Common myeloid progenitor, CD34-positive (primary cell): ENCODE results near the gene COL4A6.

Source experiments
- CTCF ChIA-PET: fragments of 350-600 bp; sonication (Branson Sonifier 250); formaldehyde crosslinking; loops from one replicate; lab custom pipeline; 2021; ENCODE audit warnings: antibody characterized with exemption; lab: Charles Lee
- POLR2A ChIA-PET: fragments of 350-600 bp; sonication (Branson Sonifier 250); formaldehyde crosslinking; loops from one replicate; lab custom pipeline; 2021; ENCODE audit warnings: antibody characterized with exemption; lab: Charles Lee
- DNase-seq, 3 donors: peaks; one replicate each; pipeline versions ENCODE4 v3.0.0 to v3.0.0-alpha.2; 2013
- H3K27ac ChIP-seq, 2 experiments: 1 replicate in 1 of 2; 2 replicates in 1 of 2; pipeline ENCODE4 v1.7.0; 2013; ENCODE audit warnings: inconsistent platforms in 2 of 2, low read length in 2 of 2, mild to moderate bottlenecking in 2 of 2, low read depth in 1 of 2, moderate library complexity in 1 of 2; ENCODE audit not compliant: severe bottlenecking in 2 of 2, insufficient read depth in 1 of 2, poor library complexity in 1 of 2
- H3K27me3 ChIP-seq, 5 experiments: replicated peaks in 2 of 5; 1 replicate in 3 of 5; 2 replicates in 2 of 5; pipeline versions ENCODE4 v1.6.1 to v1.7.0; 2013; ENCODE audit warnings: low read length in 4 of 5, mild to moderate bottlenecking in 2 of 5, moderate library complexity in 2 of 5, inconsistent platforms in 1 of 5; ENCODE audit not compliant: insufficient read depth in 5 of 5, control insufficient read depth in 4 of 5
- H3K36me3 ChIP-seq, 4 experiments: 1 replicate in 2 of 4; 2 replicates in 2 of 4; pipeline versions ENCODE4 v1.6.1 to v1.7.0; 2013; ENCODE audit warnings: low read length in 3 of 4, control low read depth in 1 of 4, mild to moderate bottlenecking in 1 of 4; ENCODE audit not compliant: control insufficient read depth in 4 of 4, insufficient read depth in 4 of 4
- H3K4me1 ChIP-seq, 4 experiments: 1 replicate in 3 of 4; 2 replicates in 1 of 4; pipeline versions ENCODE4 v1.6.1 to v1.7.1; 2013; ENCODE audit warnings: low read length in 3 of 4, mild to moderate bottlenecking in 3 of 4, control low read depth in 1 of 4, inconsistent platforms in 1 of 4, moderate library complexity in 1 of 4; ENCODE audit not compliant: control insufficient read depth in 4 of 4, insufficient read depth in 4 of 4; ENCODE audit errors: control extremely low read depth in 1 of 4
- H3K4me3 ChIP-seq, 7 experiments: 1 replicate in 4 of 7; 2 replicates in 3 of 7; pipeline versions ENCODE4 v1.5.1 to v1.7.0; 2013; ENCODE audit warnings: mild to moderate bottlenecking in 7 of 7, low read length in 6 of 7, moderate library complexity in 6 of 7, inconsistent platforms in 2 of 7, low read depth in 2 of 7, control low read depth in 1 of 7; ENCODE audit not compliant: insufficient read depth in 4 of 7, control insufficient read depth in 1 of 7; ENCODE audit errors: extremely low read depth in 1 of 7
- H3K9me3 ChIP-seq, 5 experiments: 1 replicate in 4 of 5; 2 replicates in 1 of 5; pipeline versions ENCODE4 v1.6.1 to v1.7.1; 2013; ENCODE audit warnings: low read length in 4 of 5, mild to moderate bottlenecking in 2 of 5, inconsistent platforms in 1 of 5, low read depth in 1 of 5, moderate library complexity in 1 of 5; ENCODE audit not compliant: control insufficient read depth in 4 of 5, insufficient read depth in 2 of 5; ENCODE audit errors: control extremely low read depth in 1 of 5
- WGBS: methylation state at CpG from one replicate; pipeline ENCODE4 v1.1.5; 2013; ENCODE audit not compliant: insufficient coverage; 5-methylcytosine and 5-hydroxymethylcytosine counted together

COL4A6 gene

DNA sequence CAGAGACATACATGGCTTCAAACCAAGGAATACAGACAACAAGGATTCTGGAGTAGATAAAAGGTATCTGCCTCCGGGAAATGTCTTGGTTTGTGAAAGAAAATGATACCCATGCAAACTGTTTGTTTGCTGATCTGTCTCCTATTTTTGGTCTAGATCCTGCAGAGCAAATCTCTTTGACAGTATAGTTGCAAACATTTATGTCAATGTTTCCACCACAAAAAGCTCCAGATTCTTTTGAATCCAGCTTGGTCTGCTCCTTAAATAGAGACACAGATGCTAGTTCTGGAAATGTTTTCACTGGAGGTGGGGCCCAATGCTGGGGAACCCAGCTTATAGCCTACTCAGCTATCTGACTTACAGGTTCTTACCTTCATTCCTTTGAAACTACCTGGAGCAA is 226.9 kb downstream of the COL4A6 start:
- peaks cover 0 to 16% (median 0%) of the 10 kb centered on the region in 5 experiments for H3K27me3 ChIP-seq
- no peak overlapping the region for H3K27ac ChIP-seq
- no peaks in the 10 kb centered on the region for H3K9me3 ChIP-seq
- no CpG with 5 or more reads among the region's 1 CpG for WGBS
- ChIA-PET CTCF (no interaction called here), POLR2A (no interaction called here)
- H3K4me3 ChIP-seq: no peak overlapping the region
- no peaks in the 10 kb centered on the region for H3K4me1 ChIP-seq
- DNase-seq: no peak
- H3K36me3 ChIP-seq: no peaks in the 10 kb centered on the region

DNA sequence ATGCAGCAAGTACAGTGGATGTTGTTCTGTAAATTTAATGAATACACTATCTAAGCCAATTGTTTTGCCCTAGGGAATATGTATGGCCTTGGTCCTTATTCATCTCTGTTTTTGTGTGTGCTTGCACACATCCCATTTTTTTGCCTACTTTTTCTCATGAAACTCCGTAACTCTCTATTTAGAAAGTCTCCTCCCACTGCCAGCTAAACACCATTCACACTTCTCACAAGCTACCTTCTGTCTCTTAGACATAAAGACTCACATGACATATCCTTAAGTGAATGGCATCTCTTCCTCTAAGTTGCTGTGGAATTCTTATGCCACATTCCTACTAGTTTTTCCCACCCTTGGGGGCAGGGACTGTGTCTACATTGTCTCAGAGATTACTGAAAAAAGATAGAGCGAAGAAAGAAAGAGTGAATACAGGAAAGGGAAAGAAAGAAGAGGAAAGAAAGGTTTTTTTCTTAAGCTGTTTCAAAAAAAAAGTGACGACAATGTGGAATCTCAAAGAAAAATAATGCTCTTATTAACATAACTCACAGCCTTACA is 229.1 kb downstream of the COL4A6 start:
- H3K4me1 ChIP-seq: no peaks in the 10 kb centered on the region
- no peak overlapping the region for H3K27ac ChIP-seq
- peaks cover 0 to 26% (median 4%) of the 10 kb centered on the region in 5 experiments for H3K27me3 ChIP-seq
- H3K36me3 ChIP-seq: no peaks in the 10 kb centered on the region
- ChIA-PET CTCF (interaction anchor here (0.9 kb wide), 1 partner anchor 9 kb away, joined by 3 read pairs; no protein-coding TSS in a partner anchor), POLR2A (no interaction called here)
- DNase-seq: no peak
- 94% methylated on average over 1 of the region's 3 CpGs for WGBS
- H3K9me3 ChIP-seq: no peaks in the 10 kb centered on the region
- H3K4me3 ChIP-seq: no peak overlapping the region

DNA sequence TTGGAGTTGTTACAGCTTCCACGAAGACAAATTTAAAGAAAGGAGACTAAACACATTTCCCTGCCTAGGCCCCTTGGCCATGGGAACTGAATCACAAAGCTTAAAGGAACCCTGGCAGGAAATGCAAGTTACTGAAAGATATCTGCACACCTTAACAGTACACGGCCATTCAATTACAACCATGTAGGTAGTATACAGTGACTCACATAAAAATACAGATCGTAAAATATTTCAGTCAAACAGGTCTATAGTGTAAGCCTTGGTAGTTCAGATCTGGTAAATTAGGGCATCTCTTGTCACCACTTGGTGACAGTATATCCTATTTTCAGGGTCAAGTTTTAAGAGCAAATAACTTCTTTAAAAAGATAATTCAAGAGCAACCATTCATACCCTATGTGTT is 234.7 kb downstream of the COL4A6 start:
- Histone ChIP-seq H3K27me3 (peaks cover 0 to 26% (median 10%) of the 10 kb centered on the region in 5 experiments), H3K9me3 (no peaks in the 10 kb centered on the region), H3K36me3 (no peaks in the 10 kb centered on the region), H3K27ac (no peak overlapping the region), H3K4me1 (no peaks in the 10 kb centered on the region), H3K4me3 (no peak overlapping the region)
- CTCF ChIA-PET: no interaction called here
- no peak for DNase-seq
- POLR2A ChIA-PET: no interaction called here
- 67% methylated on average over 1 of the region's 3 CpGs for WGBS

DNA sequence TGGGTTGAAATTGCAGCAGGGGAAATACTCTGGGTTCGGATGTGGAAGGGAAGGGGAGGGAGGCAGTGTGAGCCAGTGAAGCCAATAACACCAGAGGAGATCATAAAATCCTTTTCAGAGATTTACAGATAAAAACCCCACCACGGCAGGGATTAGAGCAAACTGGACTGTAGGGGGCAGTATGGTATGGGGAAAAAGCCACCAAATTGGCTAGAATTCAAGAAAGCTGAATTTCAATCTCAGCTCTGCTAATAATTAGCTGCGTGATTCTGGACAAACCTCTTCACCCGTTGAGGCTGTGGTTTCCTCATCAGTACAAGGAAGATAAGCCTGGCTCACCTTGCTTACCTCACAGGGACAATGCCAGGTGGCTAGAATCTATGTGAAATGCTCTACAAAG is 238.5 kb downstream of the COL4A6 start:
- Histone ChIP-seq H3K4me3 (no peak overlapping the region), H3K4me1 (no peaks in the 10 kb centered on the region), H3K9me3 (no peaks in the 10 kb centered on the region), H3K27me3 (peaks cover 0 to 18% (median 7%) of the 10 kb centered on the region in 5 experiments), H3K36me3 (no peaks in the 10 kb centered on the region), H3K27ac (no peak overlapping the region)
- ChIA-PET POLR2A (no interaction called here), CTCF (interaction anchor here (0.8 to 1.9 kb wide), 6 partner anchors 10 to 340 kb away, joined by 3 to 7 read pairs (median 4); no protein-coding TSS in a partner anchor)
- DNase-seq: peak; percentile 3 to 42 (median 23)
- no CpG with 5 or more reads among the region's 4 CpGs for WGBS

DNA sequence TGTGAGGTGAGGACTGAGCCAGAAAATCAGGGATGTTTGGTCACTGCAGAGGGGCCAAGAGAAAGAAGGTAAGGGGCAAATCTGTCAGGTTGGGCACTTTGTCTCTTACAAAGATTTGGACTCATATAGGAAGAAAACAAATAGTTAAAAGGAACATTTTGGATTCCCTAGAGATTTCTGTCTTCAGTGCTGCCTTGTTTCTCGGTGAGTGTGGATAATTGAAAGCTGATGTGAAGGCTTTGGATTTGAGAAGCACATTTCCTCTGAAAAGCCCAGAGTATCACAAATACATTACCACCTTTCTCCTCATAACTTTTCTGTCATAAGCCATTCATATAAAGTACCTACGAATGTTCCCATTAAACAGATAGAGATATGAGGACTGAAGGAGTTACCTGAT is 239.2 kb downstream of the COL4A6 start:
- WGBS: 86% methylated on average over 1 of the region's 2 CpGs
- H3K27ac ChIP-seq: no peak overlapping the region
- CTCF ChIA-PET: interaction anchor here (1.8 to 1.9 kb wide), 2 partner anchors 26 to 105 kb away, joined by 6 to 7 read pairs; no protein-coding TSS in a partner anchor
- H3K36me3 ChIP-seq: no peaks in the 10 kb centered on the region
- H3K4me3 ChIP-seq: no peak overlapping the region
- no peak for DNase-seq
- POLR2A ChIA-PET: no interaction called here
- H3K4me1 ChIP-seq: no peaks in the 10 kb centered on the region
- H3K27me3 ChIP-seq: peaks cover 0 to 16% (median 5%) of the 10 kb centered on the region in 5 experiments
- H3K9me3 ChIP-seq: no peaks in the 10 kb centered on the region

DNA sequence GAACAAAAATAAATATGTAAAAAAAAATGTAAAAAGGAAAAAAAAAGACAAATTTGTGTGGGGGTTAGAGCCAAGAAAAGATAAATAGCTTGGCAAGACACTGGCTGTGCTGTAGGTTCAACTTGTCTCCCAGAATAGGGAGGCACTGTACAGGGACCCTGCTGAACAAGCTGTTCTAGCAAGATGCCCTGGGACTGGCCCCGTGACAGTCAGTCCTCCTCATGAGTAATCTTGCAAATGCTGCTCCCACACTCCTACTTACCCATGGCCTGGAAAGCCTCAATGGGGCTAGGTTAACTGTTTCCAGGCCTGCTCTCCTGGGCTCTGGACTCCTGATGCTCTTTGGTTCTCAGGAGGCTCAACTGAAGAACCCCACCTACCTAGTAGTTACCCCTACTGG is 239.8 kb downstream of the COL4A6 start:
- no peak for DNase-seq
- Histone ChIP-seq H3K4me3 (no peak overlapping the region), H3K4me1 (no peaks in the 10 kb centered on the region), H3K27ac (no peak overlapping the region), H3K27me3 (peaks cover 0 to 16% (median 5%) of the 10 kb centered on the region in 5 experiments), H3K36me3 (no peaks in the 10 kb centered on the region), H3K9me3 (no peaks in the 10 kb centered on the region)
- ChIA-PET CTCF (interaction anchor here (1.8 to 1.9 kb wide), 2 partner anchors 26 to 106 kb away, joined by 6 to 7 read pairs; no protein-coding TSS in a partner anchor), POLR2A (no interaction called here)
- 67% methylated on average over 1 of the region's 1 CpG for WGBS

DNA sequence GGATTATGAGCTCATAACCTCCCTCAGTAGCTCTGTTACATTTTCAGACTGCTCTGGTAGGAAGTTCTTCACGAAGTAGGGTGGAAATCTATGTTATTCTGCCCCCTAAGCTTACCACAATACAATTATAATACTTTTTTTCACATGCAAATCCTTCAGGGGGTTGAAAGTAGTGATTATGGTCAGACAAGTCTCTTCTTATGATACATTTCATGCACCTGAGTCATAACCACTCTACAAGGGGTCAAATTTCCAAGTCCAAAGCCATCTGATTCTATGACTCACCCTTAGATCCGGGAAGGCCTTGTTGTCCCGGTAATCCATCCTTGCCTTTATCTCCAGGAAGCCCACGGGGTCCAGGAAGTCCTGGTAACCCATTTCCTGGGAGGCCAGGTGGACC is 251.4 kb downstream of the COL4A6 start:
- ChIA-PET CTCF (no interaction called here), POLR2A (no interaction called here)
- Histone ChIP-seq H3K4me1 (no peaks in the 10 kb centered on the region), H3K9me3 (no peaks in the 10 kb centered on the region), H3K36me3 (no peaks in the 10 kb centered on the region), H3K27ac (no peak overlapping the region), H3K4me3 (no peak overlapping the region), H3K27me3 (no peaks in the 10 kb centered on the region)
- DNase-seq: no peak
- WGBS: 70% methylated on average over 3 of the region's 4 CpGs
